HG03139 (cell line): ENCODE data around the gene KRTAP4-9.
"Not testable (repeated sequence)": the region's sequence is repeated elsewhere in the genome, so short reads cannot be mapped to it uniquely, and the experiment has no call there.

ENCODE experiments used
- ATAC-seq: cut with Tn5 transposase; IDR thresholded peaks from one replicate; pipeline ENCODE4 v1.9.1; 2021; ENCODE audit not compliant: unreplicated experiment

KRTAP4-9 gene

GRCh38 chr17:41096055-41096454 is 9.1 kb upstream of the KRTAP4-9 start:
- no peak for ATAC-seq

GRCh38 chr17:41098042-41098441 is 7.1 kb upstream of the KRTAP4-9 start, which contains the start of gene KRTAP4-8:
Gene KRTAP4-8, minus strand, starts transcription at chr17:41098142. Its CDS starts 58 bp downstream, at chr17:41098084.
- no peak for ATAC-seq

DNA sequence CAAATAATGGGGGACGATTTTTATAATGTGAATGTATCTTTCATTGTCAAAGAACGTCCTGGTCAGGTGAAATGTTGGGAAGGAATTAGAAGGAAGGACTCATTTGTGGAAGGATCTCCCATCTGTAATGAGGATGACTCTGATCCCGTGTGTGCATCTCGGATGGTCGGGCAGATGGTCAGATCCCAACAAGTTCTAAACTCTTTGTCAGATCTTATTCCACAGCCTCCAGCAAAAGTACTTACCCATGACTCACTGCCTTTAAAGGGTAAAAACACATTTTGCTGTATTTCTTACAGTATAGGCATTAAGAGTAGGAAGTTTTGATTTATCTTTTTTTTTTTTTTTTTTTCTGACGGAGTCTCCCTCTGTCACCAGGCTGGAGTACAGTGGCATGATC is 6.7 kb upstream of the KRTAP4-9 start:
- no peak for ATAC-seq

DNA sequence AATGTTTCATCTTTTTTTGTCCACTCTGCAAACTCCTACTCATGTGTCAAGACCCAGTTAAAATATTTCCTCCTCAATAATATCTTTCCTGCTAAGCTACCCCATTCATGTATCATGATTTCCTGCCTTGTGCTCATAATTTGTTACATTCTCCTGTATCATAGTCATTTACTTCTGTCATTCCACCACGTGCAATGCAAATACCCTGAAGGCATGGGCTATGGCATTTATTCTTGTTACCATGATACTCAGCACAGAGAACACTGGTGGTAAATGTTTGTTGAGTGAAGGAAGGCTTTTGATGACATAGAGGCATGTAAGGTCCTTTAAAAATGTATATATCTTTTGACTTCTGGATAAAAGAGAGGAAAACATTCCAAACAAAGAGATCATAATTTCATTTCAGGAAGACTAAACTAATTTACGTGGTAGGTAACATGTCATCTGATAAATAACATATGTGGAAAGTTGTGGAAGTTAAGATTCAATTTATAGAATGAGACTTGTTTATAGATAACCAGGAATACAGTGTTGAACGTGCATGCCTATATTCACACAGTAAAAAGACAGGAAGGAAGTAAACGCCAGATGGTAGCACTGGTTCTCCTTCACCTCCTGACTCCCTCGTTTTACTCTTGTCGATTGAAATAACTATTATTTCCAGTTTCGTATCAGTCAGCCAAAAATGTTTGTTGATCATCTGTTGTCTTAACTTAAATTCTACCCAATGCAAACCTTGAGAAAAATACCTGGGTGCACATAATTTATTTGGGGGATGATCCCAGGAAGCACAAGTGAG is 5.3 kb upstream of the KRTAP4-9 start:
- ATAC-seq, result not testable (repeated sequence)

DNA sequence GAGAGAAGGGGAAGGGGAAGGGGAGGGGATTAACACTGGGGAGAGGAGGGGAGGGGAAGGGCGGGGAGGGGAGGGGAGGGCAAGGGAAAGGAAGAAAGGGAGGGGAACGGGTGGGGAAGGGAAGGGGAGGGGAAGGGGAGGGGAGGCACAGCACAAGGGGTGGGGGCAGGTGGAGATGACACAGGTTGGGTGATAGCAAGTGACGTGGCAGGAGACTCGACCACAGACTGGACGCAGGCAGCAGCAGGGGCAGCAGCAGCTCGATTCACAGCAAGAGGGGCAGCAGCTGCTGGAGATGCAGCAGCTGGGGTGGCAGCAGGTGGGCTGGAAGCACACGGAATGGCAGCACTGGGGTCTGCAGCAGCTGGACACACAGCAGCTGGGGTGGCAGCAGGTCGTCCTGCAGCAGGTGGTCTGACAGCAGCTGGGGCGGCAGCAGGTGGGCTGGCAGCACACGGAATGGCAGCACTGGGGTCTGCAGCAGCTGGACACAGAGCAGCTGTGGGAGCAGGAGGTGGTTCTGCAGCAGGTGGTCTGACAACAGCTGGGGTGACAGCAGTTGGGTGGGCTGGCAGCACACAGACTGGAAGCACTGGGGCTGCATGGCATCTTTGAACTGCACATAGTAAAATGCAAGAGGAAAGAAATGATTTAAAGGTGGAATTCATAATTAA is 3.5 kb upstream of the KRTAP4-9 start, which contains the start of gene KRTAP4-16:
Gene KRTAP4-16 (minus strand): TSS at position 624 of the 674 bp plus-strand sequence. CDS start 0 bp downstream, at position 624.
- no peak for ATAC-seq

GRCh38 chr17:41103896-41104295 is 1.3 kb upstream of the KRTAP4-9 start:
- ATAC-seq, result no peak

DNA sequence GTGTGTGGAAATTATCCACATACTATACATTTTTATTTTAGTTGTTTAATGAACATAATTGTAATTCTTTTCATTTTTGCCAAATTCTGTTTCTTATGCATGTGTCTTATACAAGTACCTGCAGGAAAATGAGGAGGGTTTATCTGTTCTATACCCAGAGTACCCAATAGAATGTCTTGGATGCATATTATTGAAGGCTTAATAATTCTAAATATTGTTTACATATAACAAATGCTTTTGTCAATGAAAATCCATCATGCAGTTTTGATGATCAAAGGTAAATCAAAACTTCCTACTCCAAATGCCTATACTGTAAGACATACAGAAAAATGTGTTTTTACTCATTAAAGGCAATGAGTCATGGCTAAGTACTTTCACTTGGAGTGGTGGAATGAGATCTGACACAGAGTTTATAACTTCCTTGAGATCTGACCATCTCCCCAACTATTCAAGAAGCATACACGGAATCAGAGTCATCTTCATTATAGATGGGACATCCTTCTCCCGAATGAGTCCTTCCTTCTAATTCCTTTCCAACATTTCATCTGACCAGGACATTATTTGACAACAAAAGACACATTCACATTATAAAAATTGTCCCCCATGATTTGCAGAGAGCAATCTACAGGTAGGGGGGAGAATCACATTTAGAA is 677 bp upstream of the KRTAP4-9 start:
- ATAC-seq, result not testable (repeated sequence)

- ATAC-seq, result no peak
These were observed 2.8 kb downstream of the KRTAP4-9 start for GRCh38 chr17:41107941-41108450.

- not testable (repeated sequence) for ATAC-seq
These were observed 3.7 kb downstream of the KRTAP4-9 start for GRCh38 chr17:41108728-41109386.

DNA sequence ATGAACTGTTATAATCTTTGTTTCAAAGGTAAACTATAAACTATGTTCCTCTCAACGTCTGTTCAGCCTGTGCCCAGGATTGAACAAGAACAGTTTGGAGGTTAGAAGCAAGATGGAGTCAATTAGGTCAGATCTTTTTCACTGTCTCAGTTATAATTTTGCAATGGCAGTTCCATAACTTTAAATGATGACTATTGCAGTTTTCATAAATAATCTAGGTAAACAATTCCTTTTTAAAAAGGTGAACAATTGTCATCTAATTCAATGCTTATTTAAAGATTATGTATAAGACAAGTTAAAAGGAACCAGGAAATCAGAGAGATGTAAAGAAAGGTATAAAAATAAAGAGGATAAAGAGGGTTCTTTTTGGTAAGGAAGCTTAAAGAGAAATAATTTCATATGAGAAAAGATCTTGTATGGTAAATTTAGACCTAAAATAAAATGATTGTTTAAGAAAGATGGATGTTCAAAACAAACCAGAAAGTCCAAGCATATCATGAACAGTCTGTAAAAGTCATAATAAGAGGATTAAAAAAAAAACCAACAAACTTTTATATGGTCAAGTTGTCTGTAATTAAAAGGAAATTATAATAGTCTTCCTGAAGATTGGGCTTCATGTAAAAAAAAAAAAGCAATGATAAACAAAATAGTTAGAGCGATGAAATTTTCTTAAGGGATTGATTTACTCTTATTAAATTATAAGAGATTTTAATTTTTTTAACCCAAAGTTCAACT is 6.1 kb downstream of the KRTAP4-9 start:
- no peak for ATAC-seq

DNA sequence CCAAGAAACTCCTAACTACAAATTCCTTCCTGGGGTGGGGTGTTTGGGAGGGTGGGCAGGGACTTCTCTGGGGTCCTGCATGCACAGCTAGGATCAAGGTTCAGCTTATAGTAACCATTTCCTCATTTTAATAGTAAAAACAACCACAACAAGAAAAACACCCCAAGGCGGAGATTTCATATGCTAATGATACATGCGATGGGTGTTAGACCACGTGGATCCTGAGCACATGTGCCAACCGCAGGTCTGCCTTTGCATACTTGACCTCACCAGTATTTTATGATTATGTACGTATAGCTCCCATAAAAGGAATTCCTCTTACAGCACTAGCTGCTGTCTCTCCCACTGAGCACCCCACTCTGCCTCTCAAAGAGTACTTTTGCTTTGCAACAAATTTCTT is 11.1 kb downstream of the KRTAP4-9 start:
- no peak for ATAC-seq

- not testable (repeated sequence) for ATAC-seq
These were observed 12.7 kb downstream of the KRTAP4-9 start, which contains the start of gene KRTAP4-11 for GRCh38 chr17:41117846-41118386. Gene KRTAP4-11, minus strand, starts transcription at chr17:41118373. Its CDS starts 58 bp downstream, at chr17:41118315.

DNA sequence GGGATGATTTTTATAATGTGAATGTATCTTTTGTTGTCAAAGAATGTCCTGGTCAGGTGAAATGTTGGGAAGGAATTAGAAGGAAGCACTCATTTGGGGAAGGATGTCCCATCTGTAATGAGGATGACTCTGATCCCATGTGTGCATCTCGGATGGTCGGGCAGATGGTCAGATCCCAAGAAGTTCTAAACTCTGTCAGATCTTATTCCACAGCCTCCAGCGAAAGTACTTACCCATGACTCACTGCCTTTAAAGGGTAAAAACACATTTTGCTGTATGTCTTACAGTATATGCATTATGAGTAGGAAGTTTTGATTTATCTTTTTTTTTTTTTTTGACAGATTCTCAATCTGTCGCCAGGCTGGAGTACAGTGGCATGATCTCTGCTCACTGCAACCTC is 13.5 kb downstream of the KRTAP4-9 start:
- no peak for ATAC-seq

GRCh38 chr17:41119696-41120690 is 14.8 kb downstream of the KRTAP4-9 start:
- not testable (repeated sequence) for ATAC-seq

GRCh38 chr17:41121742-41122141 is 16.6 kb downstream of the KRTAP4-9 start:
- ATAC-seq, result no peak

DNA sequence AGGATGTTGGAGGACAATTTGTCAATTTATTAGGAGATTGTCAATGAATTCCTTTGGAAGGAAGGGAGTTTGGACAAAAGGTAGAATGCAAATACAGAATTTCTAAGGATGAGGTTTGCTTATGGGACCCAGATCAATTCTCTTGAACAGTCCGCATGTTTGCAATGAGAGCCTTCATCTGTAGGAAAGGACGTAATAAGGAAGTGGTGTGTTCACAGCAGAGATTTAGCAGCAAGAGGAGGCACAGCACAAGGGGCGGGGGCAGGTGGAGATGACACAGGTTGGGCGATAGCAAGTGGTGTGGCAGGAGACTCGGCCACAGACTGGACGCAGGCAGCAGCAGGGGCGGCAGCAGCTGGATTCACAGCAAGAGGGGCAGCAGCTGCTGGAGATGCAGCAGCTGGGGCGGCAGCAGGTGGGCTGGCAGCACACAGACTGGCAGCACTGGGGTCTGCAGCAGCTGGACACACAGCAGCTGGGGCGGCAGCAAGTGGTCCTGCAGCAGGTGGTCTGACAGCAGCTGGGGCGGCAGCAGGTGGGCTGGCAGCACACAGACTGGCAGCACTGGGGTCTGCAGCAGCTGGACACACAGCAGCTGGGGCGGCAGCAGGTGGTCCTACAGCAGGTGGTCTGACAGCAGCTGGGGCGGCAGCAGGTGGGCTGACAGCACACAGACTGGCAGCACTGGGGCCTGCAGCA is 18.3 kb downstream of the KRTAP4-9 start:
- ATAC-seq, result not testable (repeated sequence)

DNA sequence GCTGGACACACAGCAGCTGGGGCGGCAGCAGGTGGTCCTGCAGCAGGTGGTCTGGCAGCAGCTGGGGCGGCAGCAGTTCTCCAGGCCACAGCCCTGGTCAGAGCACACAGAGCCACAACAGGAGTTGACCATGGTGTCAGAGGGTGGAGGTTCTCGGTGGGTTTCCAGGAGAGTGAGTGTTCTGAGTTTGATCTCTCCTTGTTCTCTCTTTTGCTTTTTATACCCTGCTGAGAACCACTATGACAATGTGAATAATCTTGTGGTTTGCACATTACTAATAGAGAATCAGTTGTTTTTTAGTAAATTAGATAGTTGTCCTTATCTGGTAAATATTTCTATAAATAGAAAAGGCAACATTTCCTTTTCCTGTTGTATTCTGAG is 18.8 kb downstream of the KRTAP4-9 start, which contains the start of gene KRTAP4-12:
Gene KRTAP4-12 (minus strand): TSS at position 192 of the 381 bp plus-strand sequence. CDS start 60 bp downstream, at position 132.
- ATAC-seq, result not testable (repeated sequence)

DNA sequence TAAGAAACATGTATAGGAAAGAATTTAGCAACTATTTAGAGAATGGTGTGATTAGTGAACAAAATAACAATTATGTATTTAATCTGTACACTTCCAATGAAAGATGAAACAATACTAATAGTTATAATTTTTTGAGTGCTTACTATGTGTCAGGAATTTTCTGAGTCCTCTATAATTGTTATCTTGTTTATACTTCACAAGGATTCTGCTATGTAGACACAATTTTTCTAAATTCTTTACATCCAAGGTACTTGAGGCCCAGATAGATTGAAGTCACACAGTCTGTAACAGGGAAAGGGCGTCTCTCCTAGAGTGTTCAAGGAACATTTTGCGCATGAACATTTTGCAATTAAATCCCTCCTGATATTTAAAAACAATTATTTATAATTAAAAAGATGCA is 19.9 kb downstream of the KRTAP4-9 start:
- ATAC-seq, result no peak
